HG02642 (cell line): Measurements from ENCODE around the gene CEP131.
"Not testable (repeated sequence)": the region's sequence is repeated elsewhere in the genome, so short reads cannot be mapped to it uniquely, and the experiment has no call there.

Experiments used
- ATAC-seq: cut with Tn5 transposase; IDR thresholded peaks from one replicate; pipeline ENCODE4 v1.9.1; 2021; ENCODE audit warnings: mild to moderate bottlenecking; ENCODE audit not compliant: unreplicated experiment, poor library complexity

The CEP131 gene

GRCh38 chr17:81228834-81229665, 6.3 kb upstream of the CEP131 start:
- no peak for ATAC-seq

GRCh38 chr17:81228420-81228819, 5.7 kb upstream of the CEP131 start:
- no peak for ATAC-seq

GRCh38 chr17:81227630-81228029, 4.9 kb upstream of the CEP131 start:
- ATAC-seq: not testable (repeated sequence)

GRCh38 chr17:81223762-81224130, 981 bp upstream of the CEP131 start:
- no peak for ATAC-seq

- peak; percentile 12 for ATAC-seq
Observed at GRCh38 chr17:81222620-81222905, 202 bp downstream of the CEP131 start.

- no peak for ATAC-seq
Observed at GRCh38 chr17:81221842-81222619, 734 bp downstream of the CEP131 start.

- no peak for ATAC-seq
Observed at GRCh38 chr17:81221371-81221841, 1.4 kb downstream of the CEP131 start.

GRCh38 chr17:81219476-81220180, 3.1 kb downstream of the CEP131 start:
- no peak for ATAC-seq

GRCh38 chr17:81218991-81219390, 3.8 kb downstream of the CEP131 start:
- no peak for ATAC-seq

- no peak for ATAC-seq
Observed at GRCh38 chr17:81218459-81218858, 4.3 kb downstream of the CEP131 start.

GRCh38 chr17:81217491-81217890, 5.3 kb downstream of the CEP131 start:
- no peak for ATAC-seq

- ATAC-seq: no peak
Observed at GRCh38 chr17:81213978-81214377, 8.8 kb downstream of the CEP131 start.

- ATAC-seq: no peak
Observed at GRCh38 chr17:81212365-81212764, 10.4 kb downstream of the CEP131 start.

GRCh38 chr17:81210868-81211267, 11.9 kb downstream of the CEP131 start:
- no peak for ATAC-seq

- no peak for ATAC-seq
Observed at GRCh38 chr17:81210466-81210865, 12.3 kb downstream of the CEP131 start.

- no peak for ATAC-seq
Observed at GRCh38 chr17:81209141-81209540, 13.6 kb downstream of the CEP131 start.

- ATAC-seq: no peak
Observed at GRCh38 chr17:81208651-81209050, 14.1 kb downstream of the CEP131 start.

- ATAC-seq: no peak
Observed at GRCh38 chr17:81207610-81208581, 14.9 kb downstream of the CEP131 start.

GRCh38 chr17:81206657-81207056, 16.1 kb downstream of the CEP131 start:
- no peak for ATAC-seq

GRCh38 chr17:81206166-81206565, 16.6 kb downstream of the CEP131 start:
- no peak for ATAC-seq
